Esophagus muscularis mucosa (tissue), 4 donors: ENCODE results near the gene CCDC32. TPM values are rescaled to one million over a fixed set of nuclear protein-coding genes. Genes with fewer than 3 reads are reported as not detected.

Source experiments
- DNase-seq: peaks from one replicate; pipeline ENCODE4 v3.0.0-alpha.2; 2017; ENCODE audit errors: extremely low spot score
- H3K27ac ChIP-seq, 4 donors: fragments of 200-600 bp; sonication (generic); replicated peaks in 1 of 4; 1 replicate in 3 of 4; 2 replicates in 1 of 4; pipeline ENCODE4 v1.5.1; 2016 to 2019; ENCODE audit warnings: mild to moderate bottlenecking in 1 of 4
- H3K27me3 ChIP-seq, 4 donors: fragments of 200-600 bp; sonication (generic); one replicate each; pipeline versions ENCODE4 v1.5.1 to v1.6.0; 2016 to 2019
- H3K36me3 ChIP-seq, 4 donors: fragments of 200-600 bp; sonication (generic); one replicate each; pipeline ENCODE4 v1.5.1; 2016 to 2019
- H3K4me1 ChIP-seq, 4 donors: fragments of 200-600 bp; sonication (generic); one replicate each; pipeline ENCODE4 v1.5.1; 2016 to 2019
- H3K4me3 ChIP-seq, 4 donors: fragments of 200-600 bp; sonication (generic); 1 replicate in 2 of 4; 2 replicates in 2 of 4; pipeline ENCODE4 v1.5.1; 2016 to 2019; ENCODE audit warnings: mild to moderate bottlenecking in 4 of 4, moderate library complexity in 1 of 4
- H3K9me3 ChIP-seq, 4 donors: fragments of 200-600 bp; sonication (generic); 1 replicate in 3 of 4; 2 replicates in 1 of 4; pipeline ENCODE4 v1.5.1; 2016 to 2019
- EP300 ChIP-seq: sonication (generic); formaldehyde crosslinking; IDR thresholded peaks from one replicate; pipeline ENCODE4 v1.6.1; 2017; ENCODE audit warnings: antibody characterized with exemption
- POLR2A ChIP-seq: fragments of 450-650 bp; IDR thresholded peaks from one replicate; pipeline ENCODE4 v1.6.1; 2017; ENCODE audit warnings: antibody characterized with exemption, moderate library complexity, mild to moderate bottlenecking, low read depth
- POLR2AphosphoS5 ChIP-seq, 2 donors: sonication (generic); formaldehyde crosslinking; IDR thresholded peaks; one replicate each; pipeline ENCODE4 v1.6.1; 2017; ENCODE audit warnings: antibody characterized with exemption in 2 of 2
- WGBS: methylation state at CpG from one replicate; pipeline ENCODE4 v1.1.5; 2018; 5-methylcytosine and 5-hydroxymethylcytosine counted together
- intact Hi-C: fragments of 100-400 bp; cut with DNase I; formaldehyde crosslinking; loops from one replicate; pipeline ENCODE4 v1.15.1; 2023
- total RNA-seq, 4 donors: library from RNA; depleted of rRNA; stranded (reverse); fragments of >200 nt; gene quantifications; one replicate each; pipeline versions ENCODE4 v1.1.0 to v1.2.1, GENCODE V29; 2016
- TF ChIP-seq, protein P1 (sequence below), 3 experiments: fragments of 200-600 bp in 2 of 3; fragments of 450-650 bp in 1 of 3; sonication (generic) in 2 of 3; IDR thresholded peaks; one replicate each; pipeline ENCODE4 v1.5.1; 2017 to 2019; ENCODE audit warnings: antibody characterized with exemption in 3 of 3, mild to moderate bottlenecking in 2 of 3, moderate library complexity in 1 of 3

CCDC32 gene
- total RNA-seq, 4 donors from 2014 or later = 24.9 to 38.3 (median 36.0) TPM

GRCh38 chr15:40516322-40516721 is 48.5 kb downstream of the CCDC32 start:
- 94% methylated on average over 2 of the region's 2 CpGs for WGBS
- H3K4me1 ChIP-seq = peaks cover 0 to 12% (median 8%) of the 10 kb centered on the region in 4 donors
- H3K9me3 ChIP-seq = no peaks in the 10 kb centered on the region
- TF ChIP-seq EP300 = no peak
- TF ChIP-seq, protein P1, sequence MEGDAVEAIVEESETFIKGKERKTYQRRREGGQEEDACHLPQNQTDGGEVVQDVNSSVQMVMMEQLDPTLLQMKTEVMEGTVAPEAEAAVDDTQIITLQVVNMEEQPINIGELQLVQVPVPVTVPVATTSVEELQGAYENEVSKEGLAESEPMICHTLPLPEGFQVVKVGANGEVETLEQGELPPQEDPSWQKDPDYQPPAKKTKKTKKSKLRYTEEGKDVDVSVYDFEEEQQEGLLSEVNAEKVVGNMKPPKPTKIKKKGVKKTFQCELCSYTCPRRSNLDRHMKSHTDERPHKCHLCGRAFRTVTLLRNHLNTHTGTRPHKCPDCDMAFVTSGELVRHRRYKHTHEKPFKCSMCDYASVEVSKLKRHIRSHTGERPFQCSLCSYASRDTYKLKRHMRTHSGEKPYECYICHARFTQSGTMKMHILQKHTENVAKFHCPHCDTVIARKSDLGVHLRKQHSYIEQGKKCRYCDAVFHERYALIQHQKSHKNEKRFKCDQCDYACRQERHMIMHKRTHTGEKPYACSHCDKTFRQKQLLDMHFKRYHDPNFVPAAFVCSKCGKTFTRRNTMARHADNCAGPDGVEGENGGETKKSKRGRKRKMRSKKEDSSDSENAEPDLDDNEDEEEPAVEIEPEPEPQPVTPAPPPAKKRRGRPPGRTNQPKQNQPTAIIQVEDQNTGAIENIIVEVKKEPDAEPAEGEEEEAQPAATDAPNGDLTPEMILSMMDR (IDR thresholded peaks at IDR 0.05) = no peak
- no peak for TF ChIP-seq POLR2AphosphoS5 (IDR thresholded peaks at IDR 0.05)
- no peak for TF ChIP-seq POLR2A
- H3K4me3 ChIP-seq = no peak overlapping the region
- no peaks in the 10 kb centered on the region for H3K27me3 ChIP-seq
- DNase-seq = no peak
- H3K36me3 ChIP-seq = no peaks in the 10 kb centered on the region
- no peak overlapping the region for H3K27ac ChIP-seq
- intact Hi-C loops = no loop called here

- WGBS = 86% methylated on average over 5 of the region's 5 CpGs
- no peaks in the 10 kb centered on the region for H3K27me3 ChIP-seq
- no peak overlapping the region for H3K27ac ChIP-seq
- intact Hi-C loops = no loop called here
- no peak overlapping the region for H3K4me3 ChIP-seq
- peaks cover 0 to 18% (median 14%) of the 10 kb centered on the region in 4 donors for H3K4me1 ChIP-seq
- H3K36me3 ChIP-seq = no peaks in the 10 kb centered on the region
- TF ChIP-seq, protein P1 (IDR thresholded peaks at IDR 0.05) = no peak
- TF ChIP-seq POLR2AphosphoS5 (IDR thresholded peaks at IDR 0.05) = no peak
- no peak for TF ChIP-seq EP300
- TF ChIP-seq POLR2A = no peak
- no peaks in the 10 kb centered on the region for H3K9me3 ChIP-seq
- no peak for DNase-seq
These were observed 51.2 kb downstream of the CCDC32 start for GRCh38 chr15:40513609-40514008.

DNA sequence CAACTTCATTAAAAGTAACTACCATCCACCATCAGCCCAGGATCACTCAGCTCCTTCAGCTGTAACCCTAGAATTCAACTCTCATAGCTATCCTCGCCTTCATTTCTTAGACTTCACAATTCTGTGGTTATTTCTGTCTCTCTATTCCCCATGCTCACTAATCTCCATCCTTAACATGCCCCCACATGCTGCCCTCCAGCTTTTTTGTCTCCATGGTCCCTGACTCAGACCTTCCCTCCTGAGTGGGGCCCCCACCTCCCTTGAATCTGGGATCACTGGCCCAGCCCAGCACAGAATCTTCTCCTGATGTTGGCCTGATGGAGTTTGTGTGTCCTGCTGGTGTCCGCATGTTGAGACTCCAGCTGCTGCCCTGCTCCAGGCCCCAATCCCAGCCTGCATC is 52.4 kb downstream of the CCDC32 start:
- Histone ChIP-seq H3K4me1 (peaks cover under 1 to 20% (median 15%) of the 10 kb centered on the region in 4 donors), H3K4me3 (no peak overlapping the region), H3K9me3 (no peaks in the 10 kb centered on the region), H3K36me3 (no peaks in the 10 kb centered on the region), H3K27me3 (no peaks in the 10 kb centered on the region), H3K27ac (no peak overlapping the region)
- no peak for DNase-seq
- no peak for TF ChIP-seq POLR2AphosphoS5 (IDR thresholded peaks at IDR 0.05)
- no peak for TF ChIP-seq EP300
- 96% methylated on average over 2 of the region's 2 CpGs for WGBS
- intact Hi-C loops = no loop called here

GRCh38 chr15:40511472-40512133 is 53.2 kb downstream of the CCDC32 start:
- 3% methylated on average over 14 of the region's 61 CpGs for WGBS
- no peak for DNase-seq
- peak overlapping the region; percentile 59 to 65 (median 64) for H3K4me3 ChIP-seq
- H3K4me1 ChIP-seq = peaks cover 3 to 27% (median 23%) of the 10 kb centered on the region in 4 donors
- no peaks in the 10 kb centered on the region for H3K9me3 ChIP-seq
- H3K27ac ChIP-seq = peak overlapping the region in 3 of 4 donors; percentile 23 to 42 (median 38)
- no peaks in the 10 kb centered on the region for H3K36me3 ChIP-seq
- TF ChIP-seq, protein P1 (IDR thresholded peaks at IDR 0.05) = no peak
- TF ChIP-seq POLR2AphosphoS5 (IDR thresholded peaks at IDR 0.05) = peak in 1 of 2 donors; percentile 43
- TF ChIP-seq POLR2A = no peak
- no peak for TF ChIP-seq EP300
- H3K27me3 ChIP-seq = no peaks in the 10 kb centered on the region
- intact Hi-C loops = no loop called here

GRCh38 chr15:40511093-40511471 is 53.8 kb downstream of the CCDC32 start:
- H3K4me1 ChIP-seq = peaks cover 3 to 27% (median 24%) of the 10 kb centered on the region in 4 donors

More at GRCh38 chr15:40511093-40511471, 53.8 kb downstream of the CCDC32 start:
- Histone ChIP-seq H3K27me3 (no peaks in the 10 kb centered on the region), H3K27ac (peak overlapping the region in 3 of 4 donors; percentile 23 to 42 (median 38)), H3K36me3 (no peaks in the 10 kb centered on the region), H3K4me3 (peak overlapping the region; percentile 59 to 65 (median 64)), H3K9me3 (no peaks in the 10 kb centered on the region)
- intact Hi-C loops = no loop called here
- TF ChIP-seq EP300 (no peak), POLR2AphosphoS5 (IDR thresholded peaks at IDR 0.05) (no peak), POLR2A (no peak)
- TF ChIP-seq, protein P1 (IDR thresholded peaks at IDR 0.05) = no peak
- DNase-seq = no peak
- WGBS = 33% methylated on average over 22 of the region's 22 CpGs
